D721Med (cell line): Measurements from ENCODE around the gene DCAF7.

Experiments used
- DNase-seq: peaks from one replicate; pipeline ENCODE4 v3.0.0; 2011; ENCODE audit warnings: low spot score; ENCODE audit not compliant: insufficient read length
- FAIRE-seq: peaks from 2 replicates; lab custom pipeline; 2011; peaks lifted over from hg19 to GRCh38; lab: Jason Lieb, UNC
- CTCF ChIP-seq: IDR thresholded peaks from 2 replicates; pipeline ENCODE4 v1.5.1; 2012; ENCODE audit warnings: mild to moderate bottlenecking, control low read depth; ENCODE audit not compliant: insufficient read depth; ENCODE audit errors: missing control alignments

DCAF7 gene

GRCh38 chr17:63631062-63631461 lies 80.8 kb downstream of the DCAF7 start:
- FAIRE-seq (no peak), DNase-seq (no peak)

GRCh38 chr17:63631626-63632025 lies 81.3 kb downstream of the DCAF7 start:
- DNase-seq, result no peak
- no peak for FAIRE-seq
- TF ChIP-seq CTCF, result no peak

More at GRCh38 chr17:63631062-63631461, 80.8 kb downstream of the DCAF7 start:
- TF ChIP-seq CTCF, result no peak

- FAIRE-seq (no peak), DNase-seq (no peak)
- no peak for TF ChIP-seq CTCF
These were observed 83.5 kb downstream of the DCAF7 start for GRCh38 chr17:63633742-63634141.

- no peak for TF ChIP-seq CTCF
- DNase-seq, result no peak
- no peak for FAIRE-seq
These were observed 83.9 kb downstream of the DCAF7 start for GRCh38 chr17:63634163-63634562.

- DNase-seq, result no peak
- FAIRE-seq, result no peak
- TF ChIP-seq CTCF, result no peak
These were observed 84.5 kb downstream of the DCAF7 start for GRCh38 chr17:63634816-63635215.

- FAIRE-seq, result no peak
These were observed 85.0 kb downstream of the DCAF7 start for GRCh38 chr17:63635290-63635689.

GRCh38 chr17:63635787-63636186 lies 85.5 kb downstream of the DCAF7 start:
- FAIRE-seq (no peak), DNase-seq (no peak)
- no peak for TF ChIP-seq CTCF

More at GRCh38 chr17:63635290-63635689, 85.0 kb downstream of the DCAF7 start:
- no peak for TF ChIP-seq CTCF
- no peak for DNase-seq
